Left renal cortex interstitium (tissue), 4 donors: ENCODE data around the gene ARID1A. TPM values are rescaled to one million over a fixed set of nuclear protein-coding genes. Genes with fewer than 3 reads are reported as not detected.
"Not testable (repeated sequence)": the region's sequence is repeated elsewhere in the genome, so short reads cannot be mapped to it uniquely, and the experiment has no call there.

Experiments used
- DNase-seq, 4 donors: peaks; one replicate each; pipeline ENCODE4 v3.0.0-alpha.2; 2013; ENCODE audit warnings: low read depth in 4 of 4, low spot score in 2 of 4, missing footprints in 1 of 4
- polyA plus RNA-seq, 4 donors: library from polyadenylated mRNA; unstranded; fragments of 120-200 nt; gene quantifications; one replicate each; pipeline ENCODE4 v1.2.1, GENCODE V29; 2013; ENCODE audit not compliant: insufficient read length in 4 of 4

The ARID1A gene
- 100 to 1,000 TPM in 2 of 4 donors, 10 to 100 TPM in 2; 79.0 to 142 (median 92.1) TPM for polyA plus RNA-seq

- DNase-seq: peak in 3 of 4 donors; percentile 90 to 96 (median 95)
These were observed at the start of gene ARID1A for GRCh38 chr1:26695356-26696118. ARID1A (plus strand) TSS chr1:26696015; CDS start chr1:26696404, 389 bp downstream.

GRCh38 chr1:26664802-26665201, 31.0 kb upstream of the ARID1A start:
- no peak for DNase-seq

GRCh38 chr1:26666855-26667254, 29.0 kb upstream of the ARID1A start:
- no peak for DNase-seq

- not testable (repeated sequence) for DNase-seq
These were observed 27.6 kb upstream of the ARID1A start for GRCh38 chr1:26668106-26668786.

- DNase-seq: peak in 1 of 4 donors; percentile 85
These were observed 18.3 kb upstream of the ARID1A start for GRCh38 chr1:26677306-26678115.

- no peak for DNase-seq
These were observed 10.9 kb upstream of the ARID1A start for GRCh38 chr1:26684763-26685508.

- DNase-seq: no peak
These were observed 9.0 kb upstream of the ARID1A start for GRCh38 chr1:26686795-26687194.

GRCh38 chr1:26689504-26689903, 6.3 kb upstream of the ARID1A start:
- DNase-seq: no peak

- no peak for DNase-seq
These were observed 5.7 kb upstream of the ARID1A start for GRCh38 chr1:26690157-26690556.

GRCh38 chr1:26690576-26691031, 5.2 kb upstream of the ARID1A start:
- no peak for DNase-seq

- DNase-seq: peak; percentile 84 to 97 (median 91)
These were observed 3.5 kb upstream of the ARID1A start for GRCh38 chr1:26692211-26692792.

GRCh38 chr1:26692793-26693490, 2.9 kb upstream of the ARID1A start:
- peak; percentile 86 to 97 (median 94) for DNase-seq

GRCh38 chr1:26693599-26694572, 1.9 kb upstream of the ARID1A start:
- DNase-seq: no peak

GRCh38 chr1:26694638-26695355, 1.0 kb upstream of the ARID1A start:
- no peak for DNase-seq

GRCh38 chr1:26696119-26696653, 371 bp downstream of the ARID1A start:
- DNase-seq: no peak

GRCh38 chr1:26696654-26697430, 1.0 kb downstream of the ARID1A start:
- DNase-seq: no peak
